Limb (tissue), 2 donors: ENCODE measurements around the gene ACTG2.
"Not testable (repeated sequence)": the region's sequence is repeated elsewhere in the genome, so short reads cannot be mapped to it uniquely, and the experiment has no call there.

Source experiments
- DNase-seq, 2 donors: peaks; one replicate each; pipeline ENCODE4 v3.0.0-alpha.2; 2016; ENCODE audit errors: extremely low spot score in 2 of 2

Gene ACTG2

DNA sequence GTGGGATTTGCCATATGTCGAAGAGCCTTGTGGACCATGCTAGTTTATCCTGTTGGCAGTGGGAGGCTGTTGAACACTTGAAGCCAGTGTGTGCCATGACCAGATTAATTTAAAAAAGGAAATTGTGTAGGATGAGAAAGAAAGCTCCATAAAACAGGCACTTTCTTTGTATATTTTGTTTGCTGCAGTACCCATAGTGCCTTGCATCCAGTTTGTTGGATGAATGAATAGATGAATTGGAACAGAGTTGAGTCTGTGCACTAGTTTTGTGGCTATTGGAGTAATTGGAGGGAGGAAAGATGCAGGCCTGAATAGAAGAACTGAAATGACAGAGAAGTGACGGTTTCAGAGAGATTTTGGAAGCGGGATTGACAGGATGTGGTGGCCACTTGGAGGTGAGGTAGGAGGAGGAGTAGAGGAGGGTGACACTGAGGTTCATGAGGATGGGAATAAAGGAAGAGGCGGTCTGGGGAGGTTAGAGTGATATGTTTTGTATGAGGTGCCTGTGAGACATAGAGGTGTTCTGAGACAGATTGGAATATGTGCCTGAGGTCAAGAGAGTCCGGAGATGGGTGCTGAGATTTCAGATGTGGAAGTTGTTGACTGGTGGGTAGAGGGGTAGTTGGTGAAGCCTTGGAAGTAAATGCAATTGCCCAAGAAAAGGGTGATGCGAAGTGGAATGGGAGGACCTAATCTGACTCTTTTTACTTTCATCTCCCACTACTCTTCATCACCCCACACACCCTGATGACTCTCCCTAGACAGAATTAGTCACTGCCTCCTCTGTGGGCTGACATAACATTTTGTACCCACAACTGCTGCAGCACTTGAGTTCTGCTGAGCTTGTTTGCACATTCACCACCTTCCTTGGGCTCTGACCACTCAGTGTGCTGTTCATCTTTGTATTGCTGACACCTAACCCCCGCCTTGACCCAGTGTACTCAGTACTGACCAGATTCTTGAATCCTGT, 39.0 kb downstream of the ACTG2 start:
- no peak for DNase-seq

DNA sequence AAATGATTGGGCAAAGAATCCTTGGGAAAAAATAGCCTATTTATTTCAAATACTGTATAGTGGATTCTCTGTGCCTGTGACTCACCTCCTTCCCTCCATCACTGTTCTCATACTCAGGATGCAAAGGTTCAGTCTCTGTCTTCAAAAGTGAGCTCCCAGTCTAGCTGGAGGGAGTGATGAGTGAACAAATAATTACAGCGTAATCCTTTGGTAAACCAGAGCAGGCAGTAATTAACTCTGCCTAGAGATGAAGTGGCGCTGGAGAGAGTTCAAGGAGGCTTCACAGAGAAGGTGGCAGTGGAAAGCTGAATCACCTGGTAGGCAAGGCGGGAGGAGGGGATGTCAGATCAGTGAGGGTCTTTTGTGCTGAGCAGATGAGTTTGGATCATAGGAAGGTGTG, 40.4 kb downstream of the ACTG2 start:
- DNase-seq: no peak

DNA sequence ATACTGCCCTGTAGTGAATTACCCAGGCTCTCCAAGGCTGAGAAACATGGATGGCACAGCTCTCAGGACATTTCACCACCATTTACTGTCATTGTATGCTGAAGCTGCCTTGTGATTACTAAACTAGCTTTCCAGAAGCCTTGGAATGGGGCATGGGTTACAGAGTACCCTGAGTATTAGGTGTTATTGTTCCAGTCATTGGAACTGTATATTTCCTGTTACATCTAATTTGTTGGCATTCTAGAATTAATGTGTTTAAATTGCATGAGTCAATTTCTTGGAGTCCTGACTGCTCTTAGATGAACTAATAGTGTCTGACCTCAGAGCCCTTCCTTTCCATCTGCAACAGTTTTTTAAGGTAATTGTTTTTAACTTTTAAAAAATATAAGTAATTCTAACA, 42.8 kb downstream of the ACTG2 start:
- no peak for DNase-seq

DNA sequence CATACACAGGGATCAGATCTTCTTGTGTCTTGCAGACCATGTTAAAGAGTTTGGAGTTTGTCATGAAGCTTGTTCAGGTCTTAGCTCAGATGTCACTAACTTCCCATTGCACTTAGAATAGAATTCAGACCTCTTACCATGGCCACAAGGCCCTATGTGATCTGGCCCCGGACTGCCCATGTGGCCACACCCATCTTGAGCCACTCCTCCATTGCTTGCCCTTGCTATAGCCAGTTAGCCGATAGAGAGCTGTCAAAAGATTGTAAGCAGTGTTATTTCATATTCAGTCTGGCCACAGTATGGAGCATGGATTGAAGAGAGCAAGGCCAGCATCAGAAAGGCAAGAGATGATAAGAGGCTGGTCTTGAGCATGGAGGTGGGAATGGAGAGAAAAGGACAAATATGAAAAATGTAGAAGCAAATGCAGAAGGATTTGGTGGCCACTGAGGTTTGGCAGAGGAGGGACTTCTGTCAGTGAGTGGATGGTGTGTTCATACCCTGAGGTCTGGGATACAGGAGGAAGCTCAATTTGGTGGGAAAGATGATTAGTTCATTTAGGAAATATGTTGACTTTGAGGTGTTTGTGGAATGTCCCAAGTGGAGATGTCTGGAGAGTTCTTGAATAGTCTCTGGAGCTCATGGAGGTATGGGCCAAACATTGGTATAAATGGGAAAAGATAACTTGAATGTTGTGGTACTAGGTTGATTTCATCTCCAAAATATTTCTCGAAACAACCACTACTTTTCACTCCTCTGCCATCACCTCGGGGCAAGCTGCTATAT, 44.5 kb downstream of the ACTG2 start:
- no peak for DNase-seq

DNA sequence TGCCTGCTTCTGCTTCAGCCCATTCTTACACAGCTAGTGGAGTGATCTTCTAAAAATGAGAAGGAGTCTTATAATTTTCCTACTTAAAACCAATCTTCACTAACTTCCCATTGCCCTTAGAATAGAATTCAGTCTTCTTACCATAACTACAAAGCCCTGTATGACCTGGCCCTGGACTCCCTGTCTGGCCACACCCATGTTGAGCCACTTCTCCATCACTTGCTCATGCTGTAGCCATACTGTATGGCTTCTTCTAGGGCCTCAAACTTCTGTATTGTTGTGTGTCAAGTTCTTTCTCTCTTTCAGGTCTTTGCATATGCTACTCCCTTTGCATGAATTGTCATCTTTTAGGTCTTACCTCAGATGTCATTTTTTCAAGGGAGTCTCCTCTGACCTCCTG, 45.1 kb downstream of the ACTG2 start:
- DNase-seq: no peak

DNA sequence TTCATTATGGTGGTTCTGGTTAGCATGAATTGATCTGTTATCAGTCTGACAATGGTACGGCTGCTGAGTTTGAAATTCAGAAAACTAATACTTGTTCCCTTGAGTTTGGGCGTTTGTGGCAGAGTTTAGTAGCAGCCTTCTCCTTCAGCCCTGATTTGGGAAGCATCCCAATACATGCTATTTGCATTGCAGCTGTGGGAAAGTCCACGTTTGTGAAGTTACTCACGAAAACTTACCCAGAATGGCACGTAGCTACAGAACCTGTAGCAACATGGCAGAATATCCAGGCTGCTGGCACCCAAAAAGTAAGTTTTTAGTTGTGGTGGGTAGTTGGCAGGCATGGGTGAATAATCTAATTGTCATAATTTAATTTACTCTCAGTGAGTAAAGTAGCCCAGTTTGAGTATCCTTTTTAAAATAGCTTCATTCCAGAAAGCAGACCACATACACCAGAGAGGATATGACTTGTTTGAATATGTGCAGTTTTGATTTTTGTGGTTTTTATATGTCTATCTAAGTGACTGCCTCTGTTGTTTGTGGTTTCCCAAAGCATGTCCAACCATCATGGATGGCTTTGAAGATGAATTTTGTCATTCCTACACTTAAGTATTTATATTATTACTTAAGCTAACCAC, 46.0 kb downstream of the ACTG2 start:
- DNase-seq: no peak

DNA sequence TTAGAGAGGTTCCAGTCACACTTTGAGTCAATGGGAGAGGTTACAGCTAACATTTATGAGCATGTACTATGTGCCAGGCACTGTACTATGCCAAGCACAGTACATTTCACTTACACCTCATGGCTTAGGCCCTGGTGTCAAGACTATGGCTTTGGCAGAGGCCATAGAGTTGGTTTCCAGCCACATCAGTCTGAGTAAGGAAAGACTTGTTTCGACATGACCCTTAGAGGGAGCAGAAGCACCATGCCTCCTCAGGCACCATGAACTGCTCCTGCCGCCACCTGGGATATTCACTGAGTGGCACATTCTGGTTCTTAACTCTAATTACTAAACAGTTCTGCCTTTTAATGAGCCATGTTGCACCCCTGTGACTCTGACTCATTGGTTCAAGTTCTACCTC, 46.6 kb downstream of the ACTG2 start:
- no peak for DNase-seq

DNA sequence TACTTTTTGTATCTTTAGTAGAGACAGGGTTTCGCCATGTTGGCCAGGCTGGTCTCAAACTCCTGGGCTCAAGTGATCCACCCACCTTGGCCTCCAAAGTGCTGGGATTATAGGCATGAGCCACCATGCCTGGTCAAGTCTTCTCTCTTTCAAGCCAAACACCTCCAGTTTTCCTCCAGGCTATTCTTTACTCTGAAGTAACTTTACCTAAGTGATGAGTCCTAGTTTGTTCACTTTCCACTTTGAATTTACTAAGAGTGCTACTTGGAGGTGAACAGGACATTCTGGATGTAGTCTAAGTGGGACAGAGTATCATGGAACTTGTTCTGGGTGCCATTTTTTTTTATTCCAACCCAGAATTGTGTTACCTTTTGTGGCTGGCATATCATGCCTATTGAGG, 47.3 kb downstream of the ACTG2 start:
- DNase-seq: not testable (repeated sequence)

DNA sequence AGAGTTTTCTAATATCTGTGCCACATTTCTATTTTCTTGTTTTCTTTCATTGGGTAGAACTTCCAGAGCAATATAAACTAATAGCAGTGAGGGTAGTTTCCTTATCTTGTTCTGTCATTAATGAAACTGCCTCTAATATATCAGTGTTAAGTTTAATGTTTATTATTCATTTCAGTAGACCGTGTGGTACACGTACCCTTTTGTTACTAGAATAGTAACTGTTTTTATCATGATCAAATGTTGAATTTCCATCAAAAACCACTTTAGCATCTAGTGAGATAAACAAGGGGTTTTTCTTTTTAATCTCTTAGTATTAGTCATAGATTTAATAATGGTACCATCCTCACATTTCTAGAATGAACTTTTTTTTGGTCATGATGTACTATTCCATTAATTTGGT, 49.9 kb downstream of the ACTG2 start:
- no peak for DNase-seq

DNA sequence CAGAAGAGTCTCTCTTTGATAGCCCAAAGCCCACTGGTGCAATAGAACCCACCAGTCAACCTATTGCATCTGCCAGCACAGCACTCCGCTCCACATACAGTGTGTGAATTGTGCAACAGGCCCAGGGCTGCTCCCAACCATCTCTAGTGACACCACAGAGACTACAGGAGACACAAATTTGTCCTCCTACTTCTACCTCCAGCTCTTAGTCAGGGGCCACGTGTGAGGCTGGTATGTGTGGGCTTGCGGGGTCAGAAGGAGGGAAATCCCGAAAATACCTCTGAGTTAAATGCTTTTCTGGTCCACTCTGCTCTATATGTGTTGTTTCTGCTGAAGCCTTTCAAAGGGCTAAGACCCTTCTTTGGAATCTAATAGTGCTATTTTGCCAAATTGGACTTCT, 51.9 kb downstream of the ACTG2 start:
- no peak for DNase-seq

DNA sequence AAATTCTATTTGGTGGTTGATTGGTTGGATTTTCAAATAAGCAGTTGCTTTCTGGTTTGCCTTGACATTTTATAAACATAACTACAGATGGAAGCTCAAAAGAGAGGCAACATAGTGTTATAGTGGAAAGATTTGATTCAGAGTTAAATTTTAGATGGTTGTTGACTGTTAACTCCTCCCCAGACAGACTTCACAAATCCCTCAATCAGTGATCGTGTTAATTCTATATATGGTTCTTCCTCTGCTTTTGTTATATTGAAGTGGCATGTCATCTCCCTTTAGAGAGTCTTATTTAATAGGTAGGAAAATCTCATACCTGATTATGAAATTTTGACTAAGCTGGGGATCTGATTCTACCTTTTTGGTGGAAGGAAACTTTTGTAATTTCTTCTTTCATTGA, 53.4 kb downstream of the ACTG2 start:
- DNase-seq: no peak

DNA sequence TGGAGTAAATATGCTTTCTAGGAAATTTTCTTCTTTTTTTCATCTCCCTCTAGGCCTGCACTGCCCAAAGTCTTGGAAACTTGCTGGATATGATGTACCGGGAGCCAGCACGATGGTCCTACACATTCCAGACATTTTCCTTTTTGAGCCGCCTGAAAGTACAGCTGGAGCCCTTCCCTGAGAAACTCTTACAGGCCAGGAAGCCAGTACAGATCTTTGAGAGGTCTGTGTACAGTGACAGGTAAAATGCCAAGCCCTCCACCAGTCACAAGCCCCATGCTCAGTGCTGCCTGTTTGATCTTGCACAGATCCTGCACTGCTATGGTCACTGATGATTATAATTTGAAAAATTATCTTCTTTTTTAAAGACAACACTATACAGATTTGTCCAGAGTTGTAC, 53.9 kb downstream of the ACTG2 start:
- no peak for DNase-seq

DNA sequence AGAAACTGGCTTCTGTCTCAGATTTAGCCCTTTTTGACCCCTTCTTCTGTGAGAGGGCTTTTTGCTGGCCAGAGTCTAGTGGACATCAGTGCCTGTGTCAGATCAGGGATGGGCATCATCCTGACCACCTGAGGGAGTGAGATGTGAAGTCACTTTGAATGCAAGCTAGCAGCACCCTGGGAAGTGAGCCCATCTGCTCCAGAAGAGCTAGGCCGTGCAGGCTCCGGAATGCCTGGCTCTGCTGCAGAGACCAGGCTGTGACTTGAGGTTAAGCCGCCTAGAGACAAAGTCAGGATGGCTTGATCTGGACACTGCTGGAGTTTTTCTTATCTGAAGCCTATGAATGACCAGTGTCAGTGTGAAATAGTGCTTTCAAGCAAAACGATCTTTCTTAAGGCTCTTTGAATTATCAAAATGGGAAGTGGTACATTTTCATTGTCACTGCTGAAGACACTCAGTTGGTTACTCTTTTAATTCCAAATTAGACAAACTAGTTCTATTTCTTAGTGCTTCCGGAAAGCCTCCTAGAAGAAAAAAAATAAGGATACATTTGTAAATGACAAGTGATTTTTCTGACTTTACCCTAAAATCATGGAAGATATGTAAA, 54.7 kb downstream of the ACTG2 start:
- DNase-seq: no peak

DNA sequence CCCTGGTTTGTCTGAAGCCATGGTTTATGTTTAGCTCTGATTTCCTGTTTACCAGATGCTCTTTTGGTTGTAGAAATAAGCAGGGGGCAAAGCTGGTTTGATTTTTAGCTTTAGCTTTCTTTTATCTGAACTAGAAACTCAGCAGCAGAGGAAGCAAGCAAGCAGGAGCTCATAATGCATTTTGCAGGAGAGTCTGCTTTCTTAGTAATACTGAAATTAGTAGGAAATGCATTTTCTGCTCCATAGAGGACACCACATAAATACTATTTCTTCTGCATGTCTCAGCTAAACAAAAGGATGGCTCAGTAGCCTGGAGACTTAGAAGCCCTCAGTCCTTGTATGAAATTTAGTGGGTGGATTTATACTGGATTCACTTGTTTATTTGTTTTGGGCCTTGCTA, 57.0 kb downstream of the ACTG2 start:
- no peak for DNase-seq

DNA sequence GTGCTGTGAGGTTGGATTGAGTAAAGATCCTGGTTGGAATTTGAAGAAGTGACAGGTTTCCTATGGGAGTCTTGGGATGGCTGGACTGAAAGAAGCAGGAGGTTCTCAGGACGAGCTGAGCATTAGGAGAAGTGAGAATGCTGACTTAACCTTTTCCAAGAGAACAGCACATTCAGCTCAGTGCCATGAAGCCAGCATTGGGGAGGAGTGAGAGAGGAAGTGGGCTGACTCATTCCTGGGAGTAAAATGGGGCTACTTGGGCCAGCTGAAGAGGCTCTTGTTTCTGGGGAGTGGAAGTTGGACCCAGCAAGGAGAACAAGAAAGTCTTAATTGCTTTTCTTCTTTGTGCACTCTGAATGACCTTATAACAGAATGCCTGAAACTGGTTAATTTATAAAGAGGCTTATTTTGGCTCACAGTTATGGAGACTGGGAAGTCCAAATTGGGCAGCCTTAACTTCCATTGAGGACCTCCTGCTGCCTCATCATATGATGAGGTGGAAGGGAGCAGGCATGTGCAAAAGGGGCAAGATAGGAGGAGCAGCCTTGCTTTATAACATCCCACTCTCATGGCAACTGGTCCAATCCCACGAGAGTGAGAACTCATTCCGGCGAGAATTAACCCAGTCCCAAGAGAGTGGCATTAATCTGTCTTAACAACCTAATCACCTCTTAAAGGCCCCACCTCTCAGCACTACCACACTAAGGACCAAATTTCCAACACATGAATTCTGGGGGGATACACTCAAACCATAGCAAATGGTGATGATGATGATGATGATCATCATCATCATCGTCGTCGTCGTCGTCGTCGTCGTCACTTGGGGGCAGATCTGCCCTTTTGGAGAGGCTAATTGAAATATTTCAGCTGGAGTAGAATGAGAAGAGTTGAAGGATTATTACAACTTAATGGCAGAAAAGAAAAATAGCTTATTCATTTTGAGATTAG, 60.0 kb downstream of the ACTG2 start:
- DNase-seq: no peak

DNA sequence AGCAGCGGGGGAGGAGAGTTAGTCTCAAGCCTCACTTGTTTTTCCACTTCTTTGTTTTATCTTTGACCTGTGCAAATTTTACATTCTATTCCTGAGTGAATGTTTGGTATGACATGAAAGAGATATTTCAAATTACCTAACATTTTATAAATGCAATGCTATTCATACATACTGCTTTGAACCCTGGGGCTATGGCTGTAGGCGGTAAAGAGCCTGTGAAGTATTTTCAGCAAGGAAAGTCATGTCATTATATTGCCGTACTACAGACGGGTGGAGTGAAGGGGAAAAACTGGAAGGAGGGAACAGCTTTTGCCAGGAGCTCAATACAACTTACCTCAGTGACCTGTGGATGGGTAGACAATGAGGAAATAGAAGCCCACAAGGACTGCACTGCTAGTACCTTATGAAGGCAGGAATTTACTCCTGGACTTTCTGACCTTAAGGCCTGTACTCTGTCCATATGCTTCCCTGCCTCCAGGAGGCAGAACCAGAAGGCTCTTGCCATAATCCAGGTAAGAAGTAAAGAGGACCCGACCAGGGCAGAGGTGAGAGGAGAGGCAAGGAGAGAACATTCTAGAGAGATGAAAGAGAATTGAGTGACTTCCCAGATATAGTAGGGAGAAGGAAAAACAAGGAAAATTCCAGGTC, 63.5 kb downstream of the ACTG2 start:
- DNase-seq: no peak

DNA sequence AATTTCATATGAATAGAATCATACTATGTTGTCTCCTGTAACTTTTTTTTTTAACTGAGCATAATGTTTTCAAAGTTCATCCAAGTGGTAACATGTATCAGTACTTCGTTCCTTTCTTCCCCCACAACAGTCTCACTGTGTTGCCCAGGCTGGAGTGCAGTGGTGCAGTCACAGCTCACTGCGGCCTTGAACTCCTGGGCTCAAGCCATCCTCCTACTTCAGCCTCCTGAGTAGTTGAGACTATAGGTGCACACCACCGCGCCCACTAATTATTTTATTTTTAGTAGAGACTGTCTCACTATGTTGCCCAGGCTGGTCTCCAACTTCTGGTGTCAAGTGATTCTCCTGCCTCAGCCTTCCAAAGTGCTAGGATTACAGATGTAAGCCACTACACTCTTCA, 68.5 kb downstream of the ACTG2 start:
- no peak for DNase-seq

DNA sequence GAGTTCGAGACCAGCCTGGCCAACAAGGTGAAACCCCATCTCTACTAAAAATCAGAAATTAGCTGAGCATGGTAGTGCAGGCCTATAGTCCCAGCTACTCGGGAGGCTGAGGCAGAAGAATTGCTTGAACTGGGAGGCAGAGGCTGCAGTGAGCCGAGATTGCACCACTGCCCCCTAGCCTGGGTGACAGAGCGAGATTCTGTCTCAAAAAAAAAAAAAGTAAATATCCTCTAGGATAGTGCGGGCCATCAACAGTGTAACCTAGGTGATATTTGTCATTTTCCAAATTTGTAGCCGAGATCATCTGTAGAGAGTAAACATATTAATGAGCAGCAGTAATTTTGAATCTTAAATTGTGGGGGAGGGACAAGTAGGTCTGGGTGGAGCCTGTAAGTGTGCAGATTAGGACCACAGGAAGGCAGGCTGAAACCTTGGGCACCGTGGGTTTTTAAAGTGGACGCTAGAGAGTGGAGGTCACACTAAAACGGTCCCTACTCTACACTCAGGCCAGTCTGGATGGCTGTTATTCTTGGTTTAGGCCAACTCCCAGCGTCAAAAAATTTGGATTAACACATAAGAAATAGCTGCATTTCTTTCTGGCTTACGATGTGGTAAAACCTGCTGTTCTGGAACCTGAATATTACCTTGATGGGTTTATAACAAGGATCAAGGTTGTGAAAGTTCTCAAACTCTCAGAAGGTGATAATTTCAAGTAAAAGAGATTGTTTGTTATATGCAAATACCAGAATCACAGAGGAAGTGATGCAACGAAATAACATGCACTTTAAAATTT, 69.2 kb downstream of the ACTG2 start:
- DNase-seq: no peak

DNA sequence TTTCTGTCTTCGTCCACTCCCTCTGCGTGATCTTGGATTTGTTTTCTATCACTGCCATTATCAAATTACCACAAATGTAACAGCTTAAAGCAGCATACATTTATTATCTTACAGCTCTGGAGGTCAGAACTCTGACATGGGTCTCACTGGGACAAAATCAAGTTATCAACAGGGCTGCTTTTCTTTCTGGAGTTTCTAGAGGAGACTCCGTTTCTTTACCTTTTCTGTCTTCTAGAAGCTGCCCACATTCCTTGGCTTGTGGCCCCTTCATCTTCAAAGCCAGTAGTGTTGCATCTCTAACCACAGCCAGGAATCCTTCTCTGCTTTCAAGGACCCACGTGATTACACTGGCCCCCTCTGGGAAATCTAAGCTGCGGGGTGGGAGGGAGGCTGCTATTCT, 70.0 kb downstream of the ACTG2 start:
- no peak for DNase-seq
